ENCODE results near the gene SLC39A1. TPM values are rescaled to one million over a fixed set of nuclear protein-coding genes. Genes with fewer than 3 reads are reported as not detected.
"Not testable (repeated sequence)": the region's sequence is repeated elsewhere in the genome, so short reads cannot be mapped to it uniquely, and the experiment has no call there.

SLC39A1 gene
- total RNA-seq, 2 donors from 2014 or later = 14.1 to 16.4 TPM

- peaks cover 16% of the 10 kb centered on the region for H3K27me3 Mint-ChIP-seq
- H3K36me3 Mint-ChIP-seq (ENCODE audit: low read depth) = peaks cover 2% of the 10 kb centered on the region
- no peaks in the 10 kb centered on the region for H3K9me3 ChIP-seq (ENCODE audit: control insufficient read depth, low read length, poor library complexity, severe bottlenecking)
- H3K4me3 Mint-ChIP-seq = peak within 1 kb of the TSS; percentile 36
- H3K27ac Mint-ChIP-seq = peak within 1 kb of the TSS; percentile 89
- peaks cover 21% of the 10 kb centered on the region for H3K4me1 Mint-ChIP-seq
- no peak for DNase-seq
- no peak for ATAC-seq
Observed at GRCh38 chr1:153985941-153986761, 22.8 kb upstream of the SLC39A1 start, which contains the start of gene RAB13. RAB13 (minus strand) TSS chr1:153986339; CDS start chr1:153986236, 103 bp downstream.

GRCh38 chr1:153985341-153985912 is 22.1 kb upstream of the SLC39A1 start:
- peaks cover 16% of the 10 kb centered on the region for H3K27me3 Mint-ChIP-seq
- H3K9me3 ChIP-seq (ENCODE audit: control insufficient read depth, low read length, poor library complexity, severe bottlenecking) = no peaks in the 10 kb centered on the region
- ATAC-seq = no peak
- no peak for DNase-seq
- H3K4me3 Mint-ChIP-seq = peak overlapping the region; percentile 15
- no peaks in the 10 kb centered on the region for H3K36me3 Mint-ChIP-seq (ENCODE audit: low read depth)
- peak overlapping the region; percentile 56 for H3K27ac Mint-ChIP-seq
- H3K4me1 Mint-ChIP-seq = peaks cover 15% of the 10 kb centered on the region

GRCh38 chr1:153984123-153984894 is 21.0 kb upstream of the SLC39A1 start:
- H3K36me3 Mint-ChIP-seq (ENCODE audit: low read depth) = no peaks in the 10 kb centered on the region
- ATAC-seq (no peak), DNase-seq (no peak)
- H3K27me3 Mint-ChIP-seq = peaks cover 16% of the 10 kb centered on the region
- H3K9me3 ChIP-seq (ENCODE audit: control insufficient read depth, low read length, poor library complexity, severe bottlenecking) = no peaks in the 10 kb centered on the region
- H3K4me3 Mint-ChIP-seq = no peak overlapping the region
- H3K4me1 Mint-ChIP-seq = peaks cover 13% of the 10 kb centered on the region
- peak overlapping the region; percentile 16 for H3K27ac Mint-ChIP-seq

- H3K4me1 Mint-ChIP-seq = peaks cover 18% of the 10 kb centered on the region
- ATAC-seq; DNase-seq; H3K9me3 ChIP-seq (ENCODE audit: control insufficient read depth, low read length, poor library complexity, severe bottlenecking); H3K27ac Mint-ChIP-seq; H3K4me3 Mint-ChIP-seq; H3K36me3 Mint-ChIP-seq (ENCODE audit: low read depth): not testable (repeated sequence)
- H3K27me3 Mint-ChIP-seq = peaks cover 16% of the 10 kb centered on the region
Observed at GRCh38 chr1:153981735-153982134, 18.4 kb upstream of the SLC39A1 start.

DNA sequence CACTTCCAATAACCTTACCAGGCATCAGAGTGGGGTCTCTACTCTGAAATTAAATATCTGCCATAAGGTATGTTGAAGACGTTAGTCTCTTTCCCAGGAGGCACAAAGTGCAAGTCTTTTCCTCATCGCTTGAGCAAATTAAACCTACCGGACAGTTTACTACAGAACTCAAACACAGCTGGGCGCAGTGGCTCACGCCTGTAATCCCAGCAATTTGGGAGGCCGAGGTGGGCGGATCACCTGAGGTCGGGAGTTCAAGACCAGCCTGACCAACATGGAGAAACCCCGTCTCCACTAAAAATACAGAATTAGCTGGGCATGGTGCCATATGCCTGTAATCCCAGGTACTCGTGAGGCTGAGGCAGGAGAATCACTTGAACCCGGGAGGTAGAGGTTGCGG is 15.8 kb upstream of the SLC39A1 start:
- Mint-ChIP-seq H3K27ac (peak overlapping the region; percentile 82), H3K4me1 (peaks cover 23% of the 10 kb centered on the region), H3K4me3 (peak overlapping the region; percentile 94)
- not testable (repeated sequence) for H3K36me3 Mint-ChIP-seq (ENCODE audit: low read depth); H3K9me3 ChIP-seq (ENCODE audit: control insufficient read depth, low read length, poor library complexity, severe bottlenecking); ATAC-seq; H3K27me3 Mint-ChIP-seq; DNase-seq

DNA sequence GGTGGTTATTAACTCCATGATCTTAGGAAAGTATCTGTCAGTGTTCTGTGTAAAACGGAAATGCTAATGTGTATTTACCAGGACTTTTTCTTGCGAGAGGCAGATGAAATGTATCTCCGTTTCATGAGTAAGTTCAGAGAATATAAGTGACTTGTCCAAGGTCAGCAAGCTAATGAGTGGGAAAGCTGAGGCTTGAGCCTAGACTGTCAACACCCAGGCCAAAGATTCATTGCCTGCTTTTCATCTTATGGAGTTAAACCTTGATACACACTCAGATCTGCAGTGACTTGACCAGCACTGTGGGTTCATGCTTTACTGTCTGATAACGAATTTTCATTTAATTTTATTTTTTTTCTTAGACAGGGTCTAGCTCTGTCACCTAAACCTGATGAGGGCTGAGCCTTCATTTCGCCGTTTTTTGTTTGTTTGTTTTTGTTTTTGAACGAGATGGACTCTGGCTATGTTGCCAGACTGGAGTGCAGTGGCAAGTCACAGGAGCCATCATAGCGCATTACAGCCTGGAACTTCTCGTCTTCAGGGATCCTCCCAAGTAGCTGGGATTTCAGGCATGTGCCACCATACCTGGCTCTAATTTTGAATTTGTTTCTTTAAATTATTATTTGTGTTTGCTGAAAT is 15.1 kb upstream of the SLC39A1 start:
- DNase-seq = no peak
- H3K9me3 ChIP-seq (ENCODE audit: control insufficient read depth, low read length, poor library complexity, severe bottlenecking) = no peaks in the 10 kb centered on the region
- Mint-ChIP-seq H3K36me3 (ENCODE audit: low read depth) (peaks cover 4% of the 10 kb centered on the region), H3K27ac (peak overlapping the region; percentile 82), H3K4me3 (peak overlapping the region; percentile 94), H3K4me1 (peaks cover 23% of the 10 kb centered on the region), H3K27me3 (no peaks in the 10 kb centered on the region)
- no peak for ATAC-seq

GRCh38 chr1:153977250-153978240 is 14.2 kb upstream of the SLC39A1 start, which contains the start of gene JTB:
JTB (minus strand) TSS chr1:153977674; CDS start chr1:153977252, 422 bp downstream.
- H3K4me3 Mint-ChIP-seq = peak within 1 kb of the TSS; percentile 94

GRCh38 chr1:153976819-153977249 is 13.5 kb upstream of the SLC39A1 start:
- H3K9me3 ChIP-seq (ENCODE audit: control insufficient read depth, low read length, poor library complexity, severe bottlenecking) = no peaks in the 10 kb centered on the region
- no peak for ATAC-seq
- Mint-ChIP-seq H3K27me3 (no peaks in the 10 kb centered on the region), H3K27ac (peak overlapping the region; percentile 82), H3K4me3 (peak overlapping the region; percentile 94), H3K4me1 (peaks cover 27% of the 10 kb centered on the region), H3K36me3 (ENCODE audit: low read depth) (peaks cover 5% of the 10 kb centered on the region)
- DNase-seq = no peak

More at GRCh38 chr1:153977250-153978240, 14.2 kb upstream of the SLC39A1 start, which contains the start of gene JTB:
- Mint-ChIP-seq H3K27ac (peak within 1 kb of the TSS; percentile 82), H3K27me3 (no peaks in the 10 kb centered on the region), H3K36me3 (ENCODE audit: low read depth) (peaks cover 5% of the 10 kb centered on the region), H3K4me1 (peaks cover 23% of the 10 kb centered on the region)
- DNase-seq (peak; percentile 73 to 79 (median 75)), ATAC-seq (peak; percentile 97)
- H3K9me3 ChIP-seq (ENCODE audit: control insufficient read depth, low read length, poor library complexity, severe bottlenecking) = no peaks in the 10 kb centered on the region

DNA sequence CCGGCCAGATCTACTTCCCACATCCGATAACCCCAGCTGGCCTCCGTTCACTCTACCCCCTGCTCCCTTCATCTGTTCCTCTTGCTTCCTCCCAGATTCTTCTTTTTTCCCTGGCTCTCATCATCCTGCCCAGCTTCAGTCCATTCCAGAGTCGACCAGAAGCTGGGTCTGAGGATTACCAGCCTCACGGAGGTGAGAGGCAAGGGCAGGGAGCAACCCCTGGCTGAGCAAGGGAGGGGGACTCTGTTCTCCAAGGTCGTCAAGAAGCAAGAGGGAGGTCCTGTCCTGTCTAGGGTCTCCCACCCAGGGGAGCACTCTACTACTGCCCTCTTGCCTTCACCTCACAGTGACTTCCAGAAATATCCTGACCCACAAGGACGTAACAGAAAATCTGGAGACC is 10.2 kb upstream of the SLC39A1 start:
- Mint-ChIP-seq H3K4me1 (peaks cover 29% of the 10 kb centered on the region), H3K27ac (peak overlapping the region; percentile 72), H3K27me3 (no peaks in the 10 kb centered on the region), H3K36me3 (ENCODE audit: low read depth) (peaks cover 5% of the 10 kb centered on the region), H3K4me3 (peak overlapping the region; percentile 25)
- ATAC-seq (no peak), DNase-seq (no peak)
- no peaks in the 10 kb centered on the region for H3K9me3 ChIP-seq (ENCODE audit: control insufficient read depth, low read length, poor library complexity, severe bottlenecking)

- Mint-ChIP-seq H3K27me3 (no peaks in the 10 kb centered on the region), H3K4me1 (peaks cover 27% of the 10 kb centered on the region), H3K4me3 (no peak overlapping the region), H3K27ac (peak overlapping the region; percentile 72), H3K36me3 (ENCODE audit: low read depth) (peaks cover 5% of the 10 kb centered on the region)
- no peaks in the 10 kb centered on the region for H3K9me3 ChIP-seq (ENCODE audit: control insufficient read depth, low read length, poor library complexity, severe bottlenecking)
- DNase-seq = no peak
- ATAC-seq = no peak
Observed at GRCh38 chr1:153973071-153973470, 9.7 kb upstream of the SLC39A1 start.

DNA sequence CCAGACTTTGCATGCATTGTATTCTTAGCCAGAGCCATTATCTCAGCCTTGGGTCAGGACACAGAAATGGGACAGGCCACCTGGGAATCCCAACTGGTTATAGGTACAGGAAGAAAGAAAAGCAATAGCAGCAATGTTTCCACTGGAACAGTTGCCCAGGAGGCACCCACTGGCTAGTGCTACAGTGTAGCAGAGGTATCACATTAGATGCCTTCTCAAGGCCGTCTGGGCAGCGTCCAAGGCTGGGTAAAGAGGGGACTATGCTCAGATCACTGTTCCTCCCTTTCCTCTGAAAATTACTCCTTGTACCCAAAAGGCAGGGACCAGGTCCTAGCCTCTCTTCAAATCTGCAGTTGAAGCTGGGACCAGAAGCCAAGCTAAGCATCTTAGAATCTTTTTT is 7.0 kb upstream of the SLC39A1 start:
- Mint-ChIP-seq H3K4me3 (no peak overlapping the region), H3K27ac (no peak overlapping the region), H3K36me3 (ENCODE audit: low read depth) (peaks cover 5% of the 10 kb centered on the region), H3K27me3 (no peaks in the 10 kb centered on the region), H3K4me1 (peaks cover 28% of the 10 kb centered on the region)
- no peaks in the 10 kb centered on the region for H3K9me3 ChIP-seq (ENCODE audit: control insufficient read depth, low read length, poor library complexity, severe bottlenecking)
- DNase-seq (no peak), ATAC-seq (no peak)

GRCh38 chr1:153968972-153969371 is 5.6 kb upstream of the SLC39A1 start:
- Mint-ChIP-seq H3K4me3 (no peak overlapping the region), H3K36me3 (ENCODE audit: low read depth) (peaks cover 3% of the 10 kb centered on the region), H3K27ac (peak overlapping the region; percentile 94), H3K27me3 (no peaks in the 10 kb centered on the region), H3K4me1 (peaks cover 30% of the 10 kb centered on the region)
- no peaks in the 10 kb centered on the region for H3K9me3 ChIP-seq (ENCODE audit: control insufficient read depth, low read length, poor library complexity, severe bottlenecking)
- DNase-seq (no peak), ATAC-seq (no peak)

All from T-helper 17 cell (primary cell).